HG03558 (cell line): ENCODE results near the gene FCGR2B.
A peak's percentile ranks its signal among the peaks of the same experiment; 100 is the strongest.
"Not testable (repeated sequence)": the region's sequence is repeated elsewhere in the genome, so short reads cannot be mapped to it uniquely, and the experiment has no call there.

Experiments used
- ATAC-seq: cut with Tn5 transposase; IDR thresholded peaks from one replicate; pipeline ENCODE4 v1.9.1; 2021; ENCODE audit warnings: moderate number of reproducible peaks; ENCODE audit not compliant: unreplicated experiment; ENCODE audit errors: extremely low read depth

Gene FCGR2B

GRCh38 chr1:161698302-161698701 lies 35.4 kb downstream of the FCGR2B start:
- not testable (repeated sequence) for ATAC-seq

- ATAC-seq = no peak
These were observed 39.3 kb downstream of the FCGR2B start for GRCh38 chr1:161702250-161702649.

- no peak for ATAC-seq
These were observed 42.6 kb downstream of the FCGR2B start for GRCh38 chr1:161705537-161705936.

- ATAC-seq = no peak
These were observed 43.2 kb downstream of the FCGR2B start for GRCh38 chr1:161706113-161706481.

- peak; percentile 41 for ATAC-seq
These were observed 43.8 kb downstream of the FCGR2B start, which contains the start of gene FCRLA for GRCh38 chr1:161706482-161707347. FCRLA (plus strand) TSS chr1:161707229; CDS start chr1:161707265, 36 bp downstream.

- no peak for ATAC-seq
These were observed 44.6 kb downstream of the FCGR2B start for GRCh38 chr1:161707503-161707902.

GRCh38 chr1:161709373-161709772 lies 46.4 kb downstream of the FCGR2B start:
- no peak for ATAC-seq

GRCh38 chr1:161710560-161710959 lies 47.6 kb downstream of the FCGR2B start:
- ATAC-seq = no peak

- peak; percentile 38 for ATAC-seq
These were observed 55.8 kb downstream of the FCGR2B start for GRCh38 chr1:161718559-161719324.

- ATAC-seq = no peak
These were observed 56.3 kb downstream of the FCGR2B start for GRCh38 chr1:161719325-161719611.

GRCh38 chr1:161720422-161720821 lies 57.5 kb downstream of the FCGR2B start:
- ATAC-seq = no peak

GRCh38 chr1:161720956-161721737 lies 58.2 kb downstream of the FCGR2B start, which contains the start of gene FCRLB:
FCRLB (plus strand) TSS chr1:161721544; CDS start chr1:161722673, 1,129 bp downstream.
- ATAC-seq = no peak

GRCh38 chr1:161721738-161722343 lies 58.9 kb downstream of the FCGR2B start:
- ATAC-seq = no peak

GRCh38 chr1:161722406-161722805 lies 59.5 kb downstream of the FCGR2B start:
- ATAC-seq = no peak

GRCh38 chr1:161723459-161724141 lies 60.7 kb downstream of the FCGR2B start:
- no peak for ATAC-seq

- not testable (repeated sequence) for ATAC-seq
These were observed 62.4 kb downstream of the FCGR2B start for GRCh38 chr1:161725258-161725907.

GRCh38 chr1:161725908-161726472 lies 63.0 kb downstream of the FCGR2B start:
- no peak for ATAC-seq

- no peak for ATAC-seq
These were observed 63.7 kb downstream of the FCGR2B start for GRCh38 chr1:161726473-161727255.
